T-helper 2 cell treated with Interferon-gamma antibody and Interleukin-4, amounts not matched to agents 5 μg/mL and 100 μg/mL, for 36 hours (primary cell): ENCODE measurements around the gene DDIT3.

Experiments
- DNase-seq: peaks from one replicate; pipeline ENCODE4 v3.0.0; 2021; ENCODE audit warnings: low spot score
- H3K27ac Mint-ChIP-seq: one replicate; pipeline ENCODE4 v1.8.0; 2021; ENCODE audit warnings: mild to moderate bottlenecking, mixed read lengths
- H3K27me3 Mint-ChIP-seq: one replicate; pipeline ENCODE4 v1.8.0; 2021; ENCODE audit warnings: low read depth, mixed read lengths
- H3K36me3 Mint-ChIP-seq: one replicate; pipeline ENCODE4 v1.8.0; 2021; ENCODE audit warnings: low read depth, mixed read lengths
- H3K4me1 Mint-ChIP-seq: one replicate; pipeline ENCODE4 v1.8.0; 2021; ENCODE audit warnings: low read depth, mixed read lengths
- H3K4me3 Mint-ChIP-seq: one replicate; pipeline ENCODE4 v1.8.0; 2022; ENCODE audit warnings: mild to moderate bottlenecking, moderate library complexity, mixed read lengths
- H3K9me3 Mint-ChIP-seq: one replicate; pipeline ENCODE4 v1.8.0; 2021; ENCODE audit warnings: mixed read lengths

DDIT3 gene

DNA sequence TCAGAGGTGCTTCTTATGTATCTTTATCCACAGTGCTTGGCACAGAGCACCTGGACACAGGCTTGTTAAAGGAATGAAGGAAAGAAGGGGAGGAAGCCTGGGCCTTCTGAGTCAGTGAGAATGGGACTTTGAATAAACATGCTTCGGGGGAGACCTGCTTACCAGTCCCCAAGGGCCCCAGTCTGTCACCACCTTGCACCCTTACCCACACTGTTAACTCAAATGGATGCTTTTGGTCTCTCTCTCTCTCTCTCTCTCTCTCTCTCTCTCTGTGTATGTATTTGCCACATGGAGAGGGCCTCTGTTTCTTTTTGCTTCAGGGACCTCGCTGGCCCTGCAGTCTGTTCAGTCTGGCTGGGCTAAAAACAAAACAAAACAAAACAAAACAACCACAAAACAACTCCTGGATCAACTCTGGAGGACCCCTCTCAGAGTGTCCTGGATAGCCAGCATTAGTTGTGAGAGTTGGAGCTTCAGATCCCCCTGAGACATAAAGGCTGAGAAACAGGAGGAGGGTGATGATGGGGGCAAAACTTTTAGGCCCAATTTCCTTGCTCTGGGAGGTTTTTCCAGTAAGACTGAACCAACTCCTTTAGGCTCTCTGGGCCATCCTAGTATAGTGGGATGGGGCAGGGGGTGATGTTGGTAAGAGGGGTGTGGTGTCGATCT, 31.5 kb upstream of the DDIT3 start:
- H3K27me3 Mint-ChIP-seq, result peaks cover 11% of the 10 kb centered on the region
- H3K36me3 Mint-ChIP-seq, result no peaks in the 10 kb centered on the region
- no peaks in the 10 kb centered on the region for H3K9me3 Mint-ChIP-seq
- peaks cover 24% of the 10 kb centered on the region for H3K4me1 Mint-ChIP-seq
- H3K4me3 Mint-ChIP-seq, result peak overlapping the region; percentile 79
- DNase-seq, result no peak
- no peak overlapping the region for H3K27ac Mint-ChIP-seq

- H3K4me3 Mint-ChIP-seq, result peak overlapping the region; percentile 79
- no peak overlapping the region for H3K27ac Mint-ChIP-seq
- no peaks in the 10 kb centered on the region for H3K9me3 Mint-ChIP-seq
- DNase-seq, result no peak
- H3K4me1 Mint-ChIP-seq, result peaks cover 28% of the 10 kb centered on the region
- peaks cover 4% of the 10 kb centered on the region for H3K36me3 Mint-ChIP-seq
- H3K27me3 Mint-ChIP-seq, result peaks cover 11% of the 10 kb centered on the region
Observed at GRCh38 chr12:57550641-57551549, 30.6 kb upstream of the DDIT3 start.

GRCh38 chr12:57549909-57550640, 29.8 kb upstream of the DDIT3 start, which contains the start of gene KIF5A:
KIF5A (plus strand) TSS chr12:57550044; CDS start chr12:57550272, 228 bp downstream.
- Mint-ChIP-seq H3K36me3 (peaks cover 8% of the 10 kb centered on the region), H3K27me3 (peaks cover 11% of the 10 kb centered on the region), H3K27ac (peak within 1 kb of the TSS; percentile 32), H3K4me1 (peaks cover 36% of the 10 kb centered on the region), H3K4me3 (peak within 1 kb of the TSS; percentile 79), H3K9me3 (no peaks in the 10 kb centered on the region)
- DNase-seq, result peak; percentile 63

DNA sequence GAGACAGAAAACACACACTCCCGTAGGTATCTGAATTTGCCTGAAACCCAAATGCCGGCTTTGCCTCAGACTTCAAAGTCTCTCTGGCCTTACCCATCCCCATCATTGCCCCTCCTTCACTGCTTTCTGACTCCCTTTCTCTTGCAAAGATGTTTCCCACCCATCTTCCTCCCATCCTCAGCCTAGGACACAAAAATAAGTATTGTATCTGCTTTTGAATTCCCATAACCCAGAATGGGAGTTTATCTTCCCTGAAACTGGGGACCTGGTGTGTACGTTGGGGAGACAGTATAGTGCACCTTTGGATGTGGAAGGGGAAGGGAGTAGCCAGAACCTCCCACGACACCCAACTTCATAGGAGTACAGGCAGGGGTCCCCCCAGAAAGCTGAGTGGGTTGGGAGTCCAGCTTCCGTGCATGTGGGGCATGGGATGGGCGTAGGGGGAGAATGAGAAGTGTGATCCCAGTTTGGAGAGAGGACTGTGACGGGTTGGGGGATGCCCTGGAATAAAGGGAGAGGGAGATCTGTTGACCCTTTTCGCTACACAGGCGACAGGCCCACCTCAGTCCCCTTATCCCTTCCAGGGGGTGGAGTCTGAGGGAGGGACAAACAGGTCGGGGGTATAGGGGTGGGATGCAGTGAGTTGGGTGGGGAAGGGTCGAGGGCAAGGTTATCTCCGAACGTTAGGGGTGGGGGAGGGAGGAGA, 29.0 kb upstream of the DDIT3 start:
- H3K4me1 Mint-ChIP-seq, result peaks cover 41% of the 10 kb centered on the region
- DNase-seq, result no peak
- peak overlapping the region; percentile 19 for H3K27ac Mint-ChIP-seq
- no peaks in the 10 kb centered on the region for H3K9me3 Mint-ChIP-seq
- peaks cover 9% of the 10 kb centered on the region for H3K36me3 Mint-ChIP-seq
- peak overlapping the region; percentile 79 for H3K4me3 Mint-ChIP-seq
- H3K27me3 Mint-ChIP-seq, result peaks cover 11% of the 10 kb centered on the region

GRCh38 chr12:57548488-57548887, 28.2 kb upstream of the DDIT3 start:
- H3K27me3 Mint-ChIP-seq, result peaks cover 11% of the 10 kb centered on the region

DNA sequence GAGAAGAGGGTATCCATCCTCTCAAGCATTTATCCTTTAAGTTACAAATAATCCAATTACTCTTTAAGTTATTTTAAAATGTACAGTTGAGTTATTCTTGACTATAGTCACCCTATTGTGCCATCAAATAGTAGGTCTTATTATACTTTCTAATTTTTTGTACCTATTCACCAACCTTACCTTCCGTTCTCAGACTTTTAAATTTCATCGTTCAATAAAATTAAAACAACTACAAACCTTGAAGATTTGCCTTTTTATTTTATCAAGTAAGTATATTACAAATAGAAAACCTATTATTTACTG, 27.6 kb upstream of the DDIT3 start:
- DNase-seq, result no peak
- Mint-ChIP-seq H3K27ac (no peak overlapping the region), H3K27me3 (peaks cover 11% of the 10 kb centered on the region), H3K4me3 (no peak overlapping the region), H3K4me1 (peaks cover 45% of the 10 kb centered on the region), H3K9me3 (no peaks in the 10 kb centered on the region), H3K36me3 (peaks cover 9% of the 10 kb centered on the region)

More at GRCh38 chr12:57548488-57548887, 28.2 kb upstream of the DDIT3 start:
- Mint-ChIP-seq H3K27ac (no peak overlapping the region), H3K4me3 (no peak overlapping the region), H3K36me3 (peaks cover 9% of the 10 kb centered on the region), H3K9me3 (no peaks in the 10 kb centered on the region), H3K4me1 (peaks cover 44% of the 10 kb centered on the region)
- no peak for DNase-seq

- no peak for DNase-seq
- Mint-ChIP-seq H3K4me3 (peak overlapping the region; percentile 97), H3K36me3 (peaks cover 9% of the 10 kb centered on the region), H3K4me1 (peaks cover 44% of the 10 kb centered on the region), H3K9me3 (no peaks in the 10 kb centered on the region), H3K27me3 (peaks cover 11% of the 10 kb centered on the region), H3K27ac (peak overlapping the region; percentile 98)
Observed at GRCh38 chr12:57547288-57548012, 27.1 kb upstream of the DDIT3 start.

DNA sequence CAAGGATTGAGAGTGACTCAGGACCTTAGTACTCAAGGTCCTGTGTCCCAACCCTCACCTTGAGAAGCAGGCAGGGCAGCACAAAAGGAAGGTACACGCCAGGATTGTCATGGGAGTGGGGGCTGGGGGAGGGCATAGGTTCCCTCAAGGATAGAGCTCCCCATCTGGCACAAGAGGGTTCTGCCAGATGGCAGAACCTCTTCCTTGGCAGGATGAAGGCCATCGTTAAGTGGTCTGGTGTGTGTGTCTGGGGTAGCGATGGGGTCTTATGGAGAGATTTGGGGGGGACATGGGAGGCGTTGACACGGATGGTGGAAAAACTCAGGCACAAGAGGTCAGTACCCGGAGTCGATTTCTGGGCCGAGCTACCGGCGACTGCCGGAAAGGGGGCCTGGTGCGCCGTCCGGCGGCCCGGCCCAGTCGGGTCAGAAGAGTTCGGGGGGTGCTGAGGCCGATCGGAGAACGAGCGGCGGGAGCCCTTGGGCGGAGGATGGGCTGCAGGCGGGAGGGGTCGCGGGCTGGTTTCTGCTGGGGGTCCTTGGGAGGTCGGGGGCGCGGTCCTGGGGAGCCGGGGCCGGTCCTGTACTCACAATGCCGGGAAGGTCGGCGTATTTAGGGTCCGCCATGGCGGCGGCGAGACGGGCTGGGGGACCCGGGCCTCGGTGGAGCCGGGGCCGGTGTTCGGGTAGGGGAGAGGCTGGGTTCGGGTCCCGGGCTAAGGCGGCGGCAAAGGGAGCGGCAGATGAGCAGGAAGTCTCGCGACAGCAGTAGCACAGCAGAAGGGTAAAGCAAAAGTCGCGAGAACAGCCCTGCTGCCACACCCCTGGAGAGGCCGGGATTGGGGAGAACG, 26.3 kb upstream of the DDIT3 start, which contains the start of gene DCTN2:
Gene DCTN2 (minus strand): TSS at position 755 of the 850 bp plus-strand sequence. CDS start 129 bp downstream, at position 626.
- Mint-ChIP-seq H3K4me1 (peaks cover 44% of the 10 kb centered on the region), H3K27me3 (peaks cover 11% of the 10 kb centered on the region), H3K36me3 (peaks cover 9% of the 10 kb centered on the region), H3K4me3 (peak within 1 kb of the TSS; percentile 97), H3K27ac (peak within 1 kb of the TSS; percentile 98), H3K9me3 (no peaks in the 10 kb centered on the region)
- DNase-seq, result peak; percentile 94

GRCh38 chr12:57545809-57546437, 25.6 kb upstream of the DDIT3 start:
- Mint-ChIP-seq H3K36me3 (peaks cover 9% of the 10 kb centered on the region), H3K9me3 (no peaks in the 10 kb centered on the region), H3K4me3 (peak overlapping the region; percentile 97), H3K27me3 (peaks cover 11% of the 10 kb centered on the region), H3K4me1 (peaks cover 39% of the 10 kb centered on the region), H3K27ac (peak overlapping the region; percentile 98)
- DNase-seq, result no peak

- peaks cover 14% of the 10 kb centered on the region for H3K36me3 Mint-ChIP-seq
- H3K9me3 Mint-ChIP-seq, result no peaks in the 10 kb centered on the region
- peaks cover 4% of the 10 kb centered on the region for H3K27me3 Mint-ChIP-seq
- H3K4me3 Mint-ChIP-seq, result no peak overlapping the region
- no peak for DNase-seq
- H3K4me1 Mint-ChIP-seq, result peaks cover 30% of the 10 kb centered on the region
- no peak overlapping the region for H3K27ac Mint-ChIP-seq
Observed at GRCh38 chr12:57543581-57543980, 23.3 kb upstream of the DDIT3 start.

- Mint-ChIP-seq H3K27ac (no peak overlapping the region), H3K36me3 (peaks cover 23% of the 10 kb centered on the region), H3K27me3 (no peaks in the 10 kb centered on the region), H3K9me3 (no peaks in the 10 kb centered on the region), H3K4me1 (peaks cover 23% of the 10 kb centered on the region), H3K4me3 (no peak overlapping the region)
- no peak for DNase-seq
Observed at GRCh38 chr12:57541717-57542116, 21.4 kb upstream of the DDIT3 start.

DNA sequence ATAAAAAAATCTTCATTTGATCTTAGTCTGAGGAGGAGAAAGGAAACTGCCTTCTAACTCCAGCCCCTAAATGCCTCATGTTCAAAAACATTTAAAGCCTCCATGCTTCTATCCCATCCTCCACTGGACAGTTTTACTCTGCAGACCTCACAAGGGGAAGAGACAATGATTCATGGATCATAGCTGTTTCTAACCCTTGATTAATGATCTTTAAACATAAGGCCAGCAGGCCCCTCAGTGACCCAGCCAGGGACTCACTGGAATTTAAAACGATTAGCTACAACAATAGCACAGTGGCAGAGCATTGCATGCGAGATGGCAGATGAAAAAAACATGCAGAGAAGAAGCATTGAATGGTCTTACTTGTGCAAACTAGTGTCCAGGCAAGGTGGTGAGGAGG, 20.7 kb upstream of the DDIT3 start:
- Mint-ChIP-seq H3K4me1 (peaks cover 21% of the 10 kb centered on the region), H3K4me3 (no peak overlapping the region), H3K27ac (no peak overlapping the region), H3K9me3 (no peaks in the 10 kb centered on the region), H3K27me3 (no peaks in the 10 kb centered on the region), H3K36me3 (peaks cover 19% of the 10 kb centered on the region)
- DNase-seq, result no peak
